OCI-LY1 (cell line): ENCODE data around the gene ZNF624.

Experiments used
- EZH2 ChIP-seq: fragments of 200-600 bp; sonication (generic), shearing (Covaris generic); IDR thresholded peaks from 2 replicates; pipeline ENCODE4 v1.8.0; 2017; ENCODE audit warnings: borderline replicate concordance, mixed run types, mild to moderate bottlenecking, antibody characterized with exemption, low read length, moderate library complexity, mixed read lengths
- TF ChIP-seq, protein P1 (sequence below): fragments of 200-600 bp; sonication (generic), shearing (Covaris generic); IDR thresholded peaks from 2 replicates; pipeline ENCODE4 v1.5.1; 2017; ENCODE audit warnings: mild to moderate bottlenecking, antibody characterized with exemption, low read length, moderate library complexity, mixed read lengths

GRCh38 chr17:16653367-16654041 lies at the start of gene ZNF624:
- TF ChIP-seq, protein P1, sequence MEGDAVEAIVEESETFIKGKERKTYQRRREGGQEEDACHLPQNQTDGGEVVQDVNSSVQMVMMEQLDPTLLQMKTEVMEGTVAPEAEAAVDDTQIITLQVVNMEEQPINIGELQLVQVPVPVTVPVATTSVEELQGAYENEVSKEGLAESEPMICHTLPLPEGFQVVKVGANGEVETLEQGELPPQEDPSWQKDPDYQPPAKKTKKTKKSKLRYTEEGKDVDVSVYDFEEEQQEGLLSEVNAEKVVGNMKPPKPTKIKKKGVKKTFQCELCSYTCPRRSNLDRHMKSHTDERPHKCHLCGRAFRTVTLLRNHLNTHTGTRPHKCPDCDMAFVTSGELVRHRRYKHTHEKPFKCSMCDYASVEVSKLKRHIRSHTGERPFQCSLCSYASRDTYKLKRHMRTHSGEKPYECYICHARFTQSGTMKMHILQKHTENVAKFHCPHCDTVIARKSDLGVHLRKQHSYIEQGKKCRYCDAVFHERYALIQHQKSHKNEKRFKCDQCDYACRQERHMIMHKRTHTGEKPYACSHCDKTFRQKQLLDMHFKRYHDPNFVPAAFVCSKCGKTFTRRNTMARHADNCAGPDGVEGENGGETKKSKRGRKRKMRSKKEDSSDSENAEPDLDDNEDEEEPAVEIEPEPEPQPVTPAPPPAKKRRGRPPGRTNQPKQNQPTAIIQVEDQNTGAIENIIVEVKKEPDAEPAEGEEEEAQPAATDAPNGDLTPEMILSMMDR: no peak
- no peak for TF ChIP-seq EZH2
